HG02642 (cell line): ENCODE measurements around the gene DIP2C.

Experiments
- ATAC-seq: cut with Tn5 transposase; IDR thresholded peaks from one replicate; pipeline ENCODE4 v1.9.1; 2021; ENCODE audit warnings: mild to moderate bottlenecking; ENCODE audit not compliant: unreplicated experiment, poor library complexity

Gene DIP2C

GRCh38 chr10:508726-509125 is 180.7 kb downstream of the DIP2C start:
- ATAC-seq, result no peak

GRCh38 chr10:507908-508444 is 181.5 kb downstream of the DIP2C start:
- no peak for ATAC-seq

DNA sequence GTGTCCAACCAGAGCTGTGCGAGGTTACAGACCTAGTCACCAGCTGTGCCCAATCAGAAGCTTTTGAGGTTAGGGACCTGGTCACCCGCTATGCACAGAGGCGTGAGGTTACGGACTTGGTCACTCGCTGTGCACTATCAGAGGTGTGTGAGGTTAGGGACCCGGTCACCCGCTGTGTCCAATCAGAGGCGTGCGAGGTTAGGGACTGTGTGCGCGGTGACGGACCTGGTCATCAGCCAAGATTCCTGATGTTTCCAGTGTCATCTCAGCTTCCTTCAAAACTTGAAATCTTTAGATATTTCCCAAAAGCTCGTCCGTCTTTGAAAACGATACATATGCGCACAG is 182.1 kb downstream of the DIP2C start:
- ATAC-seq, result no peak

- ATAC-seq, result no peak
Measured at GRCh38 chr10:506451-507354, 182.8 kb downstream of the DIP2C start.

- no peak for ATAC-seq
Measured at GRCh38 chr10:505419-505818, 184.0 kb downstream of the DIP2C start.

- ATAC-seq, result no peak
Measured at GRCh38 chr10:504806-505205, 184.7 kb downstream of the DIP2C start.

DNA sequence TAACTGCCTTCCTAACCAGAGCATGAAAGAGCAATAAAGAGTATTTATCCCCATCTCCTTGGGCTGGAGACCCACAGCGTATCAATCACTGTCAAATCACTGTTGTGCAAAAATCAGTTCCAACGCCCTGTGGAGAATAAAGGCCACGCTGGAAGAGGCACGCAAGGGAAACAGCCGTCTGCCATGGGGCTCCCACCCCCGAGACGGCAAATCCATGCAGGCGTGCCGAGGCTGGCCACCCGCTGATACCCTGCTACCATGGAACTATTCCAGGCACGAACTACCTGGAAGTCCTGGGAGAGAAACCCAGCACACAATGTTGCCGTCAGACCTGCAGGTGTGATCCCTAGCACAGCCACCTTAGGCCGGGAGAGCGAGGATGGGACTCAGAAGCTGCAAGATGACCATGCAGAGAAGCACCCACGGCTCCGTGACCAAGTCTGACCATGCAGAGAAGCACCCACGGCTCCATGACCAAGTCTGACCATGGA is 185.3 kb downstream of the DIP2C start:
- no peak for ATAC-seq

DNA sequence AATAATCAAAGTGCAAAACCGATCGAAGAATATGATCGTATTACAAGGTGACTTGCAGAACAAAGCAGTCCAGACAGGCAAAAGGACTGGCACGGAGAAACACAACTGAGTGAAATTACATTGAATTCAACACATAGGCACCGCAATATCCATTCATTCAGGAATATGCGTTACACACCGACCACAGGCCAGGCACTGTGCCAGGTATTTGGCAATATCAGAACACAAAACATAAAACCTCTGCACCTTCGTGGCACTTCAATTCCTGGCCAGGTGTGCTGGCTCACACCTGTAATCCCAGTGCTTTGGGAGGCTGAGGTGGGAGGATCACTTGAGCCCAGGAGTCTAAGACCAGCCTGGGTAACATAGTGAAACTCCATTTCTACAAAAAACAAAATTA is 187.9 kb downstream of the DIP2C start:
- no peak for ATAC-seq

DNA sequence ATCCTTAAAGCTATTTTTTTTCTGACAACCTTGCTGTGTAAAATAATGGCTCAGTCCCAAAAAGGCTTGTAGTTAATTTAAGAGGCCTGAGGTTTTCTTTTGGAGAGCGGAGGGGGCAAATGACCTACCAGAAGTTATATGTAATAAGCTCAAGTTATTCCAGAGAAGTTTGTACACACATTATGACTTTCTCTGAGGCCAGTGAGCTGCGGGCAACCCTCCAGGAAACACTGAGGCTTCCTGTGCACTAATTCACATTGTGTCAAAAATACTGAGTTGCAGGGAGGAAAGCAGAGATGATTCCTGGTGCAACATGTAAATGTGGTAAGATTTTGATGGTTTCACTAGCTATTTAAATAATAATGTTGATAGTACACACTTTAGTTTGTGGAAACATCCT is 188.6 kb downstream of the DIP2C start:
- ATAC-seq, result no peak

GRCh38 chr10:499991-500390 is 189.5 kb downstream of the DIP2C start:
- ATAC-seq, result no peak

DNA sequence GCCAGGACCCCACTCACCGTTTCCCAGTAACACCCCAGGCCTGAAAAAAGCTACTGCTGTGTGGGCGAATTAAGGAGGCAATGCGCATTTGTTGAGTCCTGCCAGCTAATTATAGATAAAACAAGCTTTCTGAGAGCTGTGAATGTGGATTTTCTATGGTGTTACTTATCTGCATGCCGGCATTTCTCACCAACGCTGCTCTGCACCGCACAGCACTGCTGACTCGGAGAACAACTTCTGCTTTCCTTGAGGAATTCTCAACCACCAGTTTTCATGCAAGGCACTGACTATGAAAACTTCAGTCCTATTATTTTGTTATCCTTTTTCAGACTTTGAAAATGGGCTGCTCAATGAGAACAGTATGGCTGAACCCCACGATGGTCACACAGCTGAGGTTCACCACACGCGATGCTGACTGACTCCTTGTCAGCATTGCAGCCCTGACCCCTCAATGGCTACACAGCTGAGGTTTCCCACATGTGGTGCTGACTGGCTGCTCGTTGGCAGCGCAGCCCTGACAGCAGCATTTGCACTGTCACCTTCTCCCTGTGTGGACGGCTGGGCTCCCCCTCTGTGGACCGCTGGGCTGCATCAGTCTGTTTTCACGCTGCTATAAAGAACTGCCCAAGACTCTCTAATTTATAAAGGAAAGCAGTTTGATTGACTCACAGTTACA is 190.6 kb downstream of the DIP2C start:
- no peak for ATAC-seq

DNA sequence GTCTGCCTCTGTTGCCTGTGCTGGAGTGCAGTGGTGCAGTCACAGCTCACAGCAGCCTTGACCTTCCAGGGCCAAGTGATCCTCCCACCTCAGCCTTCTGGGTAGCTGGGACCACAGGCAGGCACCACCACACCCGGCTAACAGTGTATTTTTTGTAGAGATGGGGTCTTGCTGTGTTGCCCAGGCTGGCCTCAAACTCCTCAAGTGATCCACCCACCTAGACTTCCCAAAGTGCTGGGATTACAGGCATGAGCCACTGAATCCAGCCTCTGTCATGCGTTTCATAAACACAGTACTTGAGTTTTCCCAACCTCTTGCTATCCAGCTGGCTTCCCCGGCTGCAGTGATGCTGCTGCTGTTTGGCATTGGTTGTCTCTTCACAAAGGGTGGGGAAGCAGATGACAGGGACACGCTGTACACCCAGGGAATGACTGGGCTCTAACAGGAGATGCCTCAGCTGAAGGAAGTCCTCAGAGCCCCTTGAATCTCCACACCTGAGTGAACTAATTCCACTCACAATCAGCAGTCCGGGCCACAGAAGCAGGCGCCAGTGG is 191.5 kb downstream of the DIP2C start:
- no peak for ATAC-seq

DNA sequence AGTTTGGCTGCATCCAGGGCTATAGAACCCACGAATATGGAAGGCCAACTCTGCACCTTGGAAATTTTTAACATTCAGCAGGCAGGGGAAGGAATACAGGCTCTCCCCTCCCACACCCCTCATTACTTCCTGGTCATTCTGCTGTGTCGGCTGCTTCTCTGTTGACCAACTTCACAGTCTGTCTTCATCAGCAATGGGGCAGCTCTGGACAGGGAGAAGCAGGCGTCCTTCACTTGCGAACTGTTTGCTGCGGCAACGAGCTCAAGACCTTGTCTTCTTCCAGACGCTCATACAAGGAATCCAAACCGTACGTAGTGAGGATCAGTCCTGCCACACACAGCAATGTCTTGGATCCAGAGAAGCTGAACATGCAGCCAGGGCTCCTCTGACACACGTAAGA is 192.2 kb downstream of the DIP2C start:
- ATAC-seq, result no peak

DNA sequence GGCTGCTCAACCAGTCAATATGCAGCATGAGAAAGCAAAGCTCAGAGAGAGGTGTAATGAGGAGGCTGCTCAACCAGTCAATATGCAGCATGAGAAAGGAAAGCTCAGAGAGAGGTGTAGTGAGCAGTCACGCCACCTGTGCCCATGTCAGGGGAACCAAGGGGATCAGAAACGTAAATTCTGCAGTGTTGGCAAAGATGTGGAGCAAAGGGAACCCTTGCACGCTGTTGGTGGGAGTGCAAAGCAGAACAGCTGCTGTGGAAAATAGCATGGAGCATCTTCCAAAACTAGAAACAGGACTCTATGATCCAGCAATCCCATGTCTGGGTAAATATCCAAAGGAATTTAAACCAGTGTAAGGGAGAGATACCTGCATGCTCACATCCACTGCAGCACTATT is 194.9 kb downstream of the DIP2C start:
- no peak for ATAC-seq

DNA sequence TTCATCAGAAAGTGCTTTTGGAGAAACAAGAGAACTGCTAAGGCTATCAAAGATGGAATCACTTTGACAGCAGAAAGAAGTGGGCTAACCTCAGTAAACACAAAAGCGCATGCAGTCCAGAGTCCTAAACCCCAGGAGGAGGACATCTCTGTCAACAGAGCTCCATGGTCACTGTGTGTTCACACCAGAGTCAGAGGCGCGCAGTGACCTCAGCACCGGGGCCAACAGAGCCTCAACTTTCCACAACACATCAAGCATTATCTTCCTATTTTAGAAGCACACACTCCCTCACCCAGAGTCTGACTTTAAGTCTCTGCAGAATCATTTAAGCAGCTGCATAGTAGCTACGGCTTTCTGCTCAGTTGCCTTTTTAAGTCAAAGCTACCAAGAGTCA is 195.3 kb downstream of the DIP2C start:
- ATAC-seq, result no peak

GRCh38 chr10:493391-494148 is 195.9 kb downstream of the DIP2C start:
- ATAC-seq, result no peak

DNA sequence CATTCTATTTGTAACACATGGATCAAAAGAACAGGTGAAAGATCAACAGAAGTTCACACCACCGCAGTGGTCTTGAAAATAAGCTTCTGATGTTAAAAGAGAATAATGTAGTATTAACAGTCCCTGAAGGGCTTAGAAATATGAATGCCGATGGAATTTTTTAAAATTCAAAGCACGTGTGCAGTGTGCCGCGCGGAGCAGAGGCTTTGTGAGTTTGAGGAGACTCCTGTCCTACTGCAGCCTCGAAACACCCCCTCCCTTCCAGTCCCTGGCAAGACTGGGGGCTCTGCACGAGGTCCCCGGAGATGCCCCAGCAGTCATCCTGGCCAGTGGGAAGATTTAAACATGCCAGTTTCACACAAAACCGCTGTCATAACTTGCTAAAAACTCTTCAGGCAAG is 196.6 kb downstream of the DIP2C start:
- no peak for ATAC-seq

DNA sequence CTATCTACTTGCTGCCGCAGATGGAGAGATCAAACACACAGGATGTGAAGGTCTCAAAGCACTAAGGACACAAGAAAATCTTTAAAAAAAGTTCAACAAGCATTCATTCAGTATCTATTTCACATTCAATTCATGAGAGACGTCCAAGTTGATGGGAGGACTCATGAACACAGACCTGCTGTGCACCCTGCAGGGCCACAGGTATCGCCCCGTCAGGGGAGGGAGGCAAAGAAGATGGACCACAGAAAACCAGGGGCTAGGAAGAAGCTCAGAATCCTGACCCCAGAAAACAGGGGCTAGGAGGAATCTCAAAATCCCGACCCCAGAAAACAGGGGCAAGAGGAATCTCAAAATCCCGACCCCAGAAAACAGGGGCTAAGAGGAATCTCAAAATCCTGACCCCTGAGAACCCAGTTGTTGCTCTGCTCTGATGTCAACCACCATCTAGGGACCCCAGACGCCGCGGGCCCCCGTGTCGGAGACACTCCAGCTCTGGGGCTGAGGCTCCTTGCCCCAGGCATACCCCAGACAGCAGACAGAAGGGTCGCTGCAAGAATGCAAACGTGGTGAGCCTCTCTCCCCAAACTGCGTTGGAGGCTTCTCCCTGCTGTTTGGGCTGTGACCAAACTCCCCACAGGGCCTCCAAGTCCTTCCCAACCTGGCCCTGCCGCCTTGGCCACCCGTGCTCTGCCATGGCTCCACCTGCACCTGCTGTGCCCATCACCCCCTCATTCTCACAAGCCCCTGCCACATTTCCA is 197.6 kb downstream of the DIP2C start:
- no peak for ATAC-seq

DNA sequence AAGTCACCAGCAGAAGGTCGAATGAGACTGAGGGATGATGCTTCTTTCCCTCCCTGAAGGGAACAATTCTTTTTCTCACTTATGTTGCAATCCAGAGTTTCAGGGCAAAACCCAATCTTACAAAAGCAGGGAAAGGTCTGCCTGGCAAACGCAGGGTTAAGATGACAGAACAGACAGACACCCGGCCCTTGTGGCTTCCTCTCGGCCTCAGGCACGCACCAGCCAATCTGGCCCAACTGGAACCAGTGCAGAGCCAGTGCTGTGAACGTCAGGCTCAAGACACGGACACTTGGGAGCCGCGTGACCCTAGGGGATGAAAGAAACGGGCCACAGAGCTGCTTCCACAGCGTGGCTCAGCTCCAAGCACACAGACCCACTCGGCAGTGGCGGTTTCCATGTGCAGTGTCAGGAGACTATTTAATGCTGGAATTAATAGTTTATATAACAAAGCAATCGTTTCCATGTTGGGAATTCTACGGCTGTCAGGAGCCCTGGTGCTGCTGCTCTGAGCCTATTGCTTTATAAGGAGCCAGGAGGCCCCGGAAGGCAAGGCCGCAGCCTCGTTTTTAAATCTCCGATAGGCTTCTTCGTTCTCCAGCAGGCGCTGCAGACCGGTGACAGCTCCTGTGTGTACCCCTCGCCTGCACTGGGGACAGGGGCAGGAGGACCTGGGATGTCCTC is 198.4 kb downstream of the DIP2C start:
- ATAC-seq, result no peak
